GM23338 (cell line): ENCODE measurements around the gene IL1F10. TPM values are rescaled to one million over a fixed set of nuclear protein-coding genes. Genes with fewer than 3 reads are reported as not detected.

Experiments
- ATAC-seq: fragments of 200-7000 bp; cut with Tn5 transposase; 3 replicates; pipeline ENCODE4 v1.9.1; 2020
- DNase-seq: peaks from one replicate; pipeline ENCODE4 v3.0.0-alpha.2; 2015; ENCODE audit warnings: low spot score
- H2AFZ ChIP-seq: fragments of 200-600 bp; sonication (generic); 2 replicates; pipeline ENCODE4 v1.8.0; 2016; ENCODE audit warnings: antibody characterized with exemption, mild to moderate bottlenecking, moderate library complexity
- H3F3A ChIP-seq: fragments of 200-600 bp; sonication (generic); replicated peaks from 2 replicates; pipeline ENCODE4 v1.8.0; 2017; ENCODE audit warnings: antibody characterized with exemption, mixed run types, low read depth
- H3K27ac ChIP-seq: fragments of 200-600 bp; sonication (generic); 2 replicates; pipeline ENCODE4 v1.6.1; 2016; ENCODE audit warnings: low read depth
- H3K27me3 ChIP-seq: fragments of 200-600 bp; sonication (generic); 2 replicates; pipeline ENCODE4 v1.8.0; 2016; ENCODE audit warnings: mild to moderate bottlenecking, mixed run types, moderate library complexity; ENCODE audit not compliant: insufficient read depth
- H3K36me3 ChIP-seq: fragments of 200-600 bp; sonication (generic); 2 replicates; pipeline ENCODE4 v1.8.0; 2016; ENCODE audit warnings: mild to moderate bottlenecking; ENCODE audit not compliant: insufficient read depth
- H3K4me1 ChIP-seq: fragments of 200-600 bp; sonication (generic); 2 replicates; pipeline ENCODE4 v1.8.0; 2016; ENCODE audit warnings: mild to moderate bottlenecking, moderate library complexity; ENCODE audit not compliant: insufficient read depth
- H3K4me2 ChIP-seq: fragments of 200-600 bp; sonication (generic); 2 replicates; pipeline ENCODE4 v1.7.1; 2017; ENCODE audit warnings: mixed run types
- H3K4me3 ChIP-seq: fragments of 200-600 bp; sonication (generic); 2 replicates; pipeline ENCODE4 v1.6.1; 2016; ENCODE audit warnings: mixed run types
- H3K79me2 ChIP-seq: fragments of 200-600 bp; sonication (generic); replicated peaks from 2 replicates; pipeline ENCODE4 v1.8.0; 2017; ENCODE audit warnings: mild to moderate bottlenecking; ENCODE audit not compliant: insufficient read depth
- H3K9me2 ChIP-seq: fragments of 200-600 bp; sonication (generic); 2 replicates; pipeline ENCODE4 v1.8.0; 2017; ENCODE audit not compliant: insufficient read depth
- H4K20me1 ChIP-seq: fragments of 200-600 bp; sonication (generic); replicated peaks from 2 replicates; pipeline ENCODE4 v1.8.0; 2017; ENCODE audit warnings: mild to moderate bottlenecking; ENCODE audit not compliant: insufficient read depth
- H3K27ac Mint-ChIP-seq: 2 replicates; pipeline ENCODE4 v1.8.0; 2020; ENCODE audit warnings: inconsistent platforms, mild to moderate bottlenecking, moderate library complexity, mixed read lengths
- H3K27me3 Mint-ChIP-seq: 3 replicates; pipeline ENCODE4 v1.8.0; 2022; ENCODE audit warnings: low read depth, mild to moderate bottlenecking, moderate library complexity, mixed read lengths, inconsistent platforms; ENCODE audit not compliant: insufficient read depth, poor library complexity
- H3K36me3 Mint-ChIP-seq: 3 replicates; pipeline ENCODE4 v1.8.0; 2021; ENCODE audit warnings: low read depth, mild to moderate bottlenecking, inconsistent platforms, moderate library complexity, mixed read lengths
- H3K4me1 Mint-ChIP-seq: 3 replicates; pipeline ENCODE4 v1.8.0; 2020; ENCODE audit warnings: mild to moderate bottlenecking, inconsistent platforms, mixed read lengths
- H3K4me3 Mint-ChIP-seq: 3 replicates; pipeline ENCODE4 v1.8.0; 2021; ENCODE audit warnings: moderate library complexity, mild to moderate bottlenecking, inconsistent platforms, mixed read lengths
- H3K9me3 Mint-ChIP-seq: 3 replicates; pipeline ENCODE4 v1.8.0; 2020; ENCODE audit warnings: moderate library complexity, mild to moderate bottlenecking, inconsistent platforms, mixed read lengths
- CREB1 ChIP-seq: fragments of 250-450 bp; sonication (Bioruptor Pico); IDR thresholded peaks from 2 replicates; pipeline ENCODE4 v1.5.0; 2020; ENCODE audit warnings: low read depth, mild to moderate bottlenecking, moderate library complexity
- ETS1 ChIP-seq: IDR thresholded peaks from 2 replicates; pipeline ENCODE4 v1.6.1; 2016; ENCODE audit warnings: antibody characterized with exemption
- EZH2 ChIP-seq: fragments of 200-600 bp; sonication (generic); IDR thresholded peaks from one replicate; pipeline ENCODE4 v1.8.0; 2017; ENCODE audit warnings: antibody characterized with exemption, mild to moderate bottlenecking, low read depth; ENCODE audit not compliant: unreplicated experiment
- EZH2phosphoT487 ChIP-seq: fragments of 200-600 bp; sonication (generic); IDR thresholded peaks from one replicate; pipeline ENCODE4 v1.8.1; 2018; ENCODE audit warnings: antibody characterized with exemption; ENCODE audit not compliant: unreplicated experiment
- JUNB ChIP-seq: IDR thresholded peaks from one replicate; pipeline ENCODE4 v1.6.1; 2016; ENCODE audit warnings: antibody characterized with exemption; ENCODE audit not compliant: unreplicated experiment
- NANOG ChIP-seq: IDR thresholded peaks from 2 replicates; pipeline ENCODE4 v1.6.1; 2016; ENCODE audit warnings: antibody characterized with exemption, borderline replicate concordance
- POLR2AphosphoS5 ChIP-seq: IDR thresholded peaks from 2 replicates; pipeline ENCODE4 v1.6.1; 2016; ENCODE audit warnings: antibody characterized with exemption, low read depth
- REST ChIP-seq: IDR thresholded peaks from one replicate; pipeline ENCODE4 v1.6.1; 2018; ENCODE audit warnings: antibody characterized with exemption; ENCODE audit not compliant: unreplicated experiment
- STAT1 ChIP-seq: IDR thresholded peaks from one replicate; pipeline ENCODE4 v1.6.1; 2016; ENCODE audit warnings: antibody characterized with exemption; ENCODE audit not compliant: unreplicated experiment
- ZNF114 ChIP-seq: fragments of 250-450 bp; sonication (Bioruptor Pico); IDR thresholded peaks from 2 replicates; pipeline ENCODE4 v1.5.0; 2020; ENCODE audit warnings: mild to moderate bottlenecking, moderate library complexity
- ZNF331 ChIP-seq: fragments of 250-450 bp; sonication (Bioruptor Pico); IDR thresholded peaks from 2 replicates; pipeline ENCODE4 v1.5.0; 2020; ENCODE audit warnings: low read depth, mild to moderate bottlenecking, moderate library complexity
- polyA plus RNA-seq: library from polyadenylated mRNA; unstranded; fragments of >200 nt; fragmentation: Nextera tagmentation; extraction: Ambion mirVana; gene quantifications from 2 replicates; pipeline ENCODE4 v1.2.1, GENCODE V29; 2016
- total RNA-seq: library from RNA; depleted of rRNA; stranded (reverse); fragments of >200 nt; shearing (Covaris generic); gene quantifications from 2 replicates; pipeline ENCODE4 v1.2.3, GENCODE V29; 2014
- TF ChIP-seq, protein P1 (sequence below): fragments of 250-450 bp; sonication (Bioruptor Pico); IDR thresholded peaks from 2 replicates; pipeline ENCODE4 v1.5.0; 2020; ENCODE audit warnings: mild to moderate bottlenecking, moderate library complexity
- TF ChIP-seq, protein P2 (sequence below), 2 experiments: fragments of 200-600 bp in 1 of 2; sonication (generic) in 1 of 2; conservative IDR thresholded peaks; 2 replicates each; pipeline versions ENCODE4 v1.5.1 to v1.6.1; 2016 to 2017; ENCODE audit warnings: antibody characterized with exemption in 2 of 2, low read depth in 2 of 2, mild to moderate bottlenecking in 2 of 2, moderate library complexity in 1 of 2

The IL1F10 gene
- total and polyA plus RNA-seq, 2 experiments from 2014 or later, result not detected

- H3K27ac ChIP-seq, result no peak overlapping the region
- H3F3A ChIP-seq, result no peaks in the 10 kb centered on the region
- no peaks in the 10 kb centered on the region for H3K79me2 ChIP-seq
- H3K9me2 ChIP-seq, result peaks cover 12% of the 10 kb centered on the region; the same call in 1 of the 2 replicates
- peak overlapping the region; percentile 63; the same call in 1 of the 2 replicates for H2AFZ ChIP-seq
- H3K27ac Mint-ChIP-seq, result no peak overlapping the region
- ATAC-seq (peak; percentile 73), DNase-seq (peak; percentile 15)
- no peak overlapping the region for H3K4me3 ChIP-seq
- TF ChIP-seq STAT1 (no peak), POLR2AphosphoS5 (no peak), CREB1 (no peak), EZH2 (no peak), JUNB (no peak), ETS1 (no peak), ZNF331 (CRISPR knock-in tag) (no peak), ZNF114 (CRISPR knock-in tag) (no peak), NANOG (no peak), EZH2phosphoT487 (no peak), REST (no peak)
- TF ChIP-seq, protein P1, sequence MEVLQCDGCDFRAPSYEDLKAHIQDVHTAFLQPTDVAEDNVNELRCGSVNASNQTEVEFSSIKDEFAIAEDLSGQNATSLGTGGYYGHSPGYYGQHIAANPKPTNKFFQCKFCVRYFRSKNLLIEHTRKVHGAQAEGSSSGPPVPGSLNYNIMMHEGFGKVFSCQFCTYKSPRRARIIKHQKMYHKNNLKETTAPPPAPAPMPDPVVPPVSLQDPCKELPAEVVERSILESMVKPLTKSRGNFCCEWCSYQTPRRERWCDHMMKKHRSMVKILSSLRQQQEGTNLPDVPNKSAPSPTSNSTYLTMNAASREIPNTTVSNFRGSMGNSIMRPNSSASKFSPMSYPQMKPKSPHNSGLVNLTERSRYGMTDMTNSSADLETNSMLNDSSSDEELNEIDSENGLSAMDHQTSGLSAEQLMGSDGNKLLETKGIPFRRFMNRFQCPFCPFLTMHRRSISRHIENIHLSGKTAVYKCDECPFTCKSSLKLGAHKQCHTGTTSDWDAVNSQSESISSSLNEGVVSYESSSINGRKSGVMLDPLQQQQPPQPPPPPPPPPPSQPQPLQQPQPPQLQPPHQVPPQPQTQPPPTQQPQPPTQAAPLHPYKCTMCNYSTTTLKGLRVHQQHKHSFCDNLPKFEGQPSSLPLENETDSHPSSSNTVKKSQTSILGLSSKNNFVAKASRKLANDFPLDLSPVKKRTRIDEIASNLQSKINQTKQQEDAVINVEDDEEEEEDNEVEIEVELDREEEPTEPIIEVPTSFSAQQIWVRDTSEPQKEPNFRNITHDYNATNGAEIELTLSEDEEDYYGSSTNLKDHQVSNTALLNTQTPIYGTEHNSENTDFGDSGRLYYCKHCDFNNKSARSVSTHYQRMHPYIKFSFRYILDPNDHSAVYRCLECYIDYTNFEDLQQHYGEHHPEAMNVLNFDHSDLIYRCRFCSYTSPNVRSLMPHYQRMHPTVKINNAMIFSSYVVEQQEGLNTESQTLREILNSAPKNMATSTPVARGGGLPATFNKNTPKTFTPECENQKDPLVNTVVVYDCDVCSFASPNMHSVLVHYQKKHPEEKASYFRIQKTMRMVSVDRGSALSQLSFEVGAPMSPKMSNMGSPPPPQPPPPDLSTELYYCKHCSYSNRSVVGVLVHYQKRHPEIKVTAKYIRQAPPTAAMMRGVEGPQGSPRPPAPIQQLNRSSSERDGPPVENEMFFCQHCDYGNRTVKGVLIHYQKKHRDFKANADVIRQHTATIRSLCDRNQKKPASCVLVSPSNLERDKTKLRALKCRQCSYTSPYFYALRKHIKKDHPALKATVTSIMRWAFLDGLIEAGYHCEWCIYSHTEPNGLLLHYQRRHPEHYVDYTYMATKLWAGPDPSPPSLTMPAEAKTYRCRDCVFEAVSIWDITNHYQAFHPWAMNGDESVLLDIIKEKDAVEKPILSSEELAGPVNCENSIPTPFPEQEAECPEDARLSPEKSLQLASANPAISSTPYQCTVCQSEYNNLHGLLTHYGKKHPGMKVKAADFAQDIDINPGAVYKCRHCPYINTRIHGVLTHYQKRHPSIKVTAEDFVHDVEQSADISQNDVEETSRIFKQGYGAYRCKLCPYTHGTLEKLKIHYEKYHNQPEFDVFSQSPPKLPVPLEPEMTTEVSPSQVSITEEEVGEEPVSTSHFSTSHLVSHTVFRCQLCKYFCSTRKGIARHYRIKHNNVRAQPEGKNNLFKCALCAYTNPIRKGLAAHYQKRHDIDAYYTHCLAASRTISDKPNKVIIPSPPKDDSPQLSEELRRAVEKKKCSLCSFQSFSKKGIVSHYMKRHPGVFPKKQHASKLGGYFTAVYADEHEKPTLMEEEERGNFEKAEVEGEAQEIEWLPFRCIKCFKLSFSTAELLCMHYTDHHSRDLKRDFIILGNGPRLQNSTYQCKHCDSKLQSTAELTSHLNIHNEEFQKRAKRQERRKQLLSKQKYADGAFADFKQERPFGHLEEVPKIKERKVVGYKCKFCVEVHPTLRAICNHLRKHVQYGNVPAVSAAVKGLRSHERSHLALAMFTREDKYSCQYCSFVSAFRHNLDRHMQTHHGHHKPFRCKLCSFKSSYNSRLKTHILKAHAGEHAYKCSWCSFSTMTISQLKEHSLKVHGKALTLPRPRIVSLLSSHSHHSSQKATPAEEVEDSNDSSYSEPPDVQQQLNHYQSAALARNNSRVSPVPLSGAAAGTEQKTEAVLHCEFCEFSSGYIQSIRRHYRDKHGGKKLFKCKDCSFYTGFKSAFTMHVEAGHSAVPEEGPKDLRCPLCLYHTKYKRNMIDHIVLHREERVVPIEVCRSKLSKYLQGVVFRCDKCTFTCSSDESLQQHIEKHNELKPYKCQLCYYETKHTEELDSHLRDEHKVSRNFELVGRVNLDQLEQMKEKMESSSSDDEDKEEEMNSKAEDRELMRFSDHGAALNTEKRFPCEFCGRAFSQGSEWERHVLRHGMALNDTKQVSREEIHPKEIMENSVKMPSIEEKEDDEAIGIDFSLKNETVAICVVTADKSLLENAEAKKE (CRISPR knock-in tag), result no peak
- TF ChIP-seq, protein P2, sequence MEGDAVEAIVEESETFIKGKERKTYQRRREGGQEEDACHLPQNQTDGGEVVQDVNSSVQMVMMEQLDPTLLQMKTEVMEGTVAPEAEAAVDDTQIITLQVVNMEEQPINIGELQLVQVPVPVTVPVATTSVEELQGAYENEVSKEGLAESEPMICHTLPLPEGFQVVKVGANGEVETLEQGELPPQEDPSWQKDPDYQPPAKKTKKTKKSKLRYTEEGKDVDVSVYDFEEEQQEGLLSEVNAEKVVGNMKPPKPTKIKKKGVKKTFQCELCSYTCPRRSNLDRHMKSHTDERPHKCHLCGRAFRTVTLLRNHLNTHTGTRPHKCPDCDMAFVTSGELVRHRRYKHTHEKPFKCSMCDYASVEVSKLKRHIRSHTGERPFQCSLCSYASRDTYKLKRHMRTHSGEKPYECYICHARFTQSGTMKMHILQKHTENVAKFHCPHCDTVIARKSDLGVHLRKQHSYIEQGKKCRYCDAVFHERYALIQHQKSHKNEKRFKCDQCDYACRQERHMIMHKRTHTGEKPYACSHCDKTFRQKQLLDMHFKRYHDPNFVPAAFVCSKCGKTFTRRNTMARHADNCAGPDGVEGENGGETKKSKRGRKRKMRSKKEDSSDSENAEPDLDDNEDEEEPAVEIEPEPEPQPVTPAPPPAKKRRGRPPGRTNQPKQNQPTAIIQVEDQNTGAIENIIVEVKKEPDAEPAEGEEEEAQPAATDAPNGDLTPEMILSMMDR (conservative IDR thresholded peaks at IDR 0.05; ENCODE audit: low read depth in 2 of 2), result no peak
- no peaks in the 10 kb centered on the region for H4K20me1 ChIP-seq
- H3K27me3 ChIP-seq, result no peaks in the 10 kb centered on the region
- no peaks in the 10 kb centered on the region for H3K36me3 ChIP-seq
- H3K36me3 Mint-ChIP-seq, result no peaks in the 10 kb centered on the region
- no peaks in the 10 kb centered on the region; the same call in 1 of the 3 replicates for H3K9me3 Mint-ChIP-seq
- H3K4me1 ChIP-seq, result peaks cover 5% of the 10 kb centered on the region; the same call in 1 of the 2 replicates
- H3K27me3 Mint-ChIP-seq, result peaks cover 5% of the 10 kb centered on the region
- no peak overlapping the region for H3K4me2 ChIP-seq
- H3K4me1 Mint-ChIP-seq, result peaks cover 13% of the 10 kb centered on the region; the same call in 2 of the 3 replicates
- no peak overlapping the region for H3K4me3 Mint-ChIP-seq
Observed at GRCh38 chr2:113028112-113028511, 39.7 kb upstream of the IL1F10 start.
